ENCODE results near the gene ARHGAP21.

- no peak for TF ChIP-seq CTCF (conservative IDR thresholded peaks at IDR 0.05; ENCODE audit: low read depth, low read length)
- TF ChIP-seq EZH2 (IDR thresholded peaks at IDR 0.05; ENCODE audit: low read length, unreplicated experiment) = no peak
Measured at GRCh38 chr10:24544776-24545175, 178.9 kb downstream of the ARHGAP21 start.
